ENCODE results near the gene DENND2D. TPM values are rescaled to one million over a fixed set of nuclear protein-coding genes. Genes with fewer than 3 reads are reported as not detected.
A peak's percentile ranks its signal among the peaks of the same experiment; 100 is the strongest.

The DENND2D gene
- total and polyA plus RNA-seq, 10 of the 15 experiments (the other 5 are each of a cell fraction or from before 2014, with no cell fraction given): 149 to 375 (median 172) TPM

DNA sequence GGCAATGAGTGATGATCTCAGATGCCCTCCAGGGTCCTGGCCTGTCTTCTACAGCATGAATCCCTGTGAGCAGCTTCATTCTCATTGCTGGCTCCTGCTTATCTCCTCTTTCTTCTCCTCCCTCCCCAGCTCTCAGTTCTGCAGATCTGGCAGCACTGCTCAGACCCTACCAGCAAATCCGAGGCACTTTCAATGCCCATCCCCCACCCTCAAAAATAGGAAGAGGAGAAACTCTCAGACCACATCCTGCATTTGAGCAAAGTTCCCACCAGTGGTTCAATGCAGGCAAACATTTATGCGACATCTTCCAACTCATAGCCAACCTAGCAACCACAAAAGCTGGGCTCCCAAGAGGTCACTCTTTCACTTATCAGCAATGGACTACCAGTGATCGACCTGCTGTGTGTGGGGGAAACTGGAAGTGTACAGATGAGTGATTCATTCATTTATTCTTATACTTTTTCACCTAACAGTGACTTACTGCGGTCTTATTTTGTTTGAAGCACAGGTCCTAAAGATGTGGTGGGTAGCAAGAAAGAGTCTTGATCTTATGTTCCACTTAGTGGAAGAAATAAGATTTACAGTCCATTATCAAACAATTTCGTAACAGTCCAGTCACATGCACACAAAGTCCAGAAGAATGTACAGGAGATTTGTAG, 21.3 kb upstream of the DENND2D start (continued):
- TF ChIP-seq, protein P1, sequence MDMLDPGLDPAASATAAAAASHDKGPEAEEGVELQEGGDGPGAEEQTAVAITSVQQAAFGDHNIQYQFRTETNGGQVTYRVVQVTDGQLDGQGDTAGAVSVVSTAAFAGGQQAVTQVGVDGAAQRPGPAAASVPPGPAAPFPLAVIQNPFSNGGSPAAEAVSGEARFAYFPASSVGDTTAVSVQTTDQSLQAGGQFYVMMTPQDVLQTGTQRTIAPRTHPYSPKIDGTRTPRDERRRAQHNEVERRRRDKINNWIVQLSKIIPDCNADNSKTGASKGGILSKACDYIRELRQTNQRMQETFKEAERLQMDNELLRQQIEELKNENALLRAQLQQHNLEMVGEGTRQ (IDR thresholded peaks at IDR 0.05; ENCODE audit: borderline replicate concordance, low read depth, low read length): no peak; the same call in 1 of the 2 replicates
- no peak for TF ChIP-seq SREBF1 (IDR thresholded peaks at IDR 0.05; ENCODE audit: low read length)
- TF ChIP-seq NR2C1 (IDR thresholded peaks at IDR 0.05): no peak
- no peak; the same call in 1 of the 2 replicates for TF ChIP-seq TCF3 (IDR thresholded peaks at IDR 0.05; ENCODE audit: borderline replicate concordance, insufficient read depth, low read depth, low read length)
- peak; percentile 89 for TF ChIP-seq SPI1 (IDR thresholded peaks at IDR 0.05; ENCODE audit: borderline replicate concordance, insufficient read depth, low read depth, low read length)
- TF ChIP-seq BACH1 (IDR thresholded peaks at IDR 0.05; ENCODE audit: borderline replicate concordance): no peak
- peak; percentile 94 for TF ChIP-seq ATF7 (IDR thresholded peaks at IDR 0.05; ENCODE audit: low read depth)
- TF ChIP-seq CBFB (IDR thresholded peaks at IDR 0.05; ENCODE audit: low read depth): peak; percentile 99
- TF ChIP-seq ZNF24 (IDR thresholded peaks at IDR 0.05): no peak
- TF ChIP-seq TCF12 (IDR thresholded peaks at IDR 0.05; ENCODE audit: low read depth, low read length): peak; percentile 97
- peak; percentile 73; the same call in 1 of the 2 replicates for TF ChIP-seq YY1 (IDR thresholded peaks at IDR 0.05; ENCODE audit: low read depth, low read length)
- 0 out of 2 replicates have a peak, but pooled peaks have one; percentile 18 for TF ChIP-seq RCOR1 (conservative IDR thresholded peaks at IDR 0.05; ENCODE audit: low read depth, low read length)
- TF ChIP-seq, protein P2, sequence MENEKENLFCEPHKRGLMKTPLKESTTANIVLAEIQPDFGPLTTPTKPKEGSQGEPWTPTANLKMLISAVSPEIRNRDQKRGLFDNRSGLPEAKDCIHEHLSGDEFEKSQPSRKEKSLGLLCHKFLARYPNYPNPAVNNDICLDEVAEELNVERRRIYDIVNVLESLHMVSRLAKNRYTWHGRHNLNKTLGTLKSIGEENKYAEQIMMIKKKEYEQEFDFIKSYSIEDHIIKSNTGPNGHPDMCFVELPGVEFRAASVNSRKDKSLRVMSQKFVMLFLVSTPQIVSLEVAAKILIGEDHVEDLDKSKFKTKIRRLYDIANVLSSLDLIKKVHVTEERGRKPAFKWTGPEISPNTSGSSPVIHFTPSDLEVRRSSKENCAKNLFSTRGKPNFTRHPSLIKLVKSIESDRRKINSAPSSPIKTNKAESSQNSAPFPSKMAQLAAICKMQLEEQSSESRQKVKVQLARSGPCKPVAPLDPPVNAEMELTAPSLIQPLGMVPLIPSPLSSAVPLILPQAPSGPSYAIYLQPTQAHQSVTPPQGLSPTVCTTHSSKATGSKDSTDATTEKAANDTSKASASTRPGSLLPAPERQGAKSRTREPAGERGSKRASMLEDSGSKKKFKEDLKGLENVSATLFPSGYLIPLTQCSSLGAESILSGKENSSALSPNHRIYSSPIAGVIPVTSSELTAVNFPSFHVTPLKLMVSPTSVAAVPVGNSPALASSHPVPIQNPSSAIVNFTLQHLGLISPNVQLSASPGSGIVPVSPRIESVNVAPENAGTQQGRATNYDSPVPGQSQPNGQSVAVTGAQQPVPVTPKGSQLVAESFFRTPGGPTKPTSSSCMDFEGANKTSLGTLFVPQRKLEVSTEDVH (IDR thresholded peaks at IDR 0.05; ENCODE audit: low read depth, partially characterized antibody): no peak
- no peak; the same call in 1 of the 2 replicates for TF ChIP-seq ZNF207 (IDR thresholded peaks at IDR 0.05; ENCODE audit: borderline replicate concordance)
- TF ChIP-seq EED (IDR thresholded peaks at IDR 0.05; ENCODE audit: low read depth): peak; percentile 100
- no peak for TF ChIP-seq CBX3 (IDR thresholded peaks at IDR 0.05; ENCODE audit: borderline replicate concordance, low read depth)
- TF ChIP-seq CHD4 (IDR thresholded peaks at IDR 0.05): no peak
- TF ChIP-seq, protein P3, sequence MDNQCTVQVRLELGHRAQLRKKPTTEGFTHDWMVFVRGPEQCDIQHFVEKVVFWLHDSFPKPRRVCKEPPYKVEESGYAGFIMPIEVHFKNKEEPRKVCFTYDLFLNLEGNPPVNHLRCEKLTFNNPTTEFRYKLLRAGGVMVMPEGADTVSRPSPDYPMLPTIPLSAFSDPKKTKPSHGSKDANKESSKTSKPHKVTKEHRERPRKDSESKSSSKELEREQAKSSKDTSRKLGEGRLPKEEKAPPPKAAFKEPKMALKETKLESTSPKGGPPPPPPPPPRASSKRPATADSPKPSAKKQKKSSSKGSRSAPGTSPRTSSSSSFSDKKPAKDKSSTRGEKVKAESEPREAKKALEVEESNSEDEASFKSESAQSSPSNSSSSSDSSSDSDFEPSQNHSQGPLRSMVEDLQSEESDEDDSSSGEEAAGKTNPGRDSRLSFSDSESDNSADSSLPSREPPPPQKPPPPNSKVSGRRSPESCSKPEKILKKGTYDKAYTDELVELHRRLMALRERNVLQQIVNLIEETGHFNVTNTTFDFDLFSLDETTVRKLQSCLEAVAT (IDR thresholded peaks at IDR 0.05): peak; percentile 98
- TF ChIP-seq WRNIP1 (IDR thresholded peaks at IDR 0.05; ENCODE audit: borderline replicate concordance, low read depth, low read length): no peak; the same call in 1 of the 2 replicates
- peak; percentile 98 for TF ChIP-seq SMAD1 (IDR thresholded peaks at IDR 0.05; ENCODE audit: low read depth, partially characterized antibody)
- no peak for TF ChIP-seq NFIC (IDR thresholded peaks at IDR 0.05; ENCODE audit: low read depth, low read length)
- TF ChIP-seq POLR2AphosphoS2 (IDR thresholded peaks at IDR 0.05; ENCODE audit: low read depth, low read length): peak; percentile 63; the same call in 1 of the 2 replicates
- no peak for TF ChIP-seq ZNF384 (IDR thresholded peaks at IDR 0.05; ENCODE audit: borderline replicate concordance, low read depth, low read length)
- no peak for TF ChIP-seq SIN3A (IDR thresholded peaks at IDR 0.05; ENCODE audit: low read depth, low read length)
- TF ChIP-seq MTA2 (IDR thresholded peaks at IDR 0.05; ENCODE audit: low read depth): no peak
- TF ChIP-seq, protein P4, sequence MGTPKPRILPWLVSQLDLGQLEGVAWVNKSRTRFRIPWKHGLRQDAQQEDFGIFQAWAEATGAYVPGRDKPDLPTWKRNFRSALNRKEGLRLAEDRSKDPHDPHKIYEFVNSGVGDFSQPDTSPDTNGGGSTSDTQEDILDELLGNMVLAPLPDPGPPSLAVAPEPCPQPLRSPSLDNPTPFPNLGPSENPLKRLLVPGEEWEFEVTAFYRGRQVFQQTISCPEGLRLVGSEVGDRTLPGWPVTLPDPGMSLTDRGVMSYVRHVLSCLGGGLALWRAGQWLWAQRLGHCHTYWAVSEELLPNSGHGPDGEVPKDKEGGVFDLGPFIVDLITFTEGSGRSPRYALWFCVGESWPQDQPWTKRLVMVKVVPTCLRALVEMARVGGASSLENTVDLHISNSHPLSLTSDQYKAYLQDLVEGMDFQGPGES (IDR thresholded peaks at IDR 0.05): no peak
- peak; percentile 99 for TF ChIP-seq ZBED1 (IDR thresholded peaks at IDR 0.05; ENCODE audit: borderline replicate concordance)
